Stimulated activated CD8-positive, alpha-beta memory T cell treated with anti-CD3 and anti-CD28 coated beads, Interleukin-4, amount 100 ng/mL, for 1 hour (primary cell): ENCODE results near the gene KMO.

Experiments used
- DNase-seq, 2 donors: peaks; one replicate each; pipeline ENCODE4 v3.0.0-alpha.2; 2020; ENCODE audit warnings: low read depth in 2 of 2, low spot score in 1 of 2

KMO gene

DNA sequence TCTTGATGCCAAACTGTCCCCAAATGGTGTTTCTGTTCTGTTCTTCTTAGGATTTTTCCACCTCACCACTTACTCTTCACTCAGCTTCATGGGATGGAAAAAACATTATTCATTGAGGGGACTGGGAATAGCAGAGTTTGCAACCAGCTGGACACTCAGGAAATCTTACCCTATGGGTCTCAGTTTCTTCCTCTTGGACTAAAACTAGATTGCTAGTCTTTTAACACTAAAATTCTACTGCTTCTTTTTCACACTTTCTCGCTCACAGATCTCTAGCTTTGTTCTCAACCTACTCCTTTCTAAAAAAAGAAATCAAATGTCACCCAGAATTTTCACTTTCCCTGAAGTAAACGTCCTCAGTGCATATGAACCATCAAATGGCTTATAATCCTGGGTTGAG lies 4.8 kb downstream of the KMO start:
- no peak for DNase-seq

DNA sequence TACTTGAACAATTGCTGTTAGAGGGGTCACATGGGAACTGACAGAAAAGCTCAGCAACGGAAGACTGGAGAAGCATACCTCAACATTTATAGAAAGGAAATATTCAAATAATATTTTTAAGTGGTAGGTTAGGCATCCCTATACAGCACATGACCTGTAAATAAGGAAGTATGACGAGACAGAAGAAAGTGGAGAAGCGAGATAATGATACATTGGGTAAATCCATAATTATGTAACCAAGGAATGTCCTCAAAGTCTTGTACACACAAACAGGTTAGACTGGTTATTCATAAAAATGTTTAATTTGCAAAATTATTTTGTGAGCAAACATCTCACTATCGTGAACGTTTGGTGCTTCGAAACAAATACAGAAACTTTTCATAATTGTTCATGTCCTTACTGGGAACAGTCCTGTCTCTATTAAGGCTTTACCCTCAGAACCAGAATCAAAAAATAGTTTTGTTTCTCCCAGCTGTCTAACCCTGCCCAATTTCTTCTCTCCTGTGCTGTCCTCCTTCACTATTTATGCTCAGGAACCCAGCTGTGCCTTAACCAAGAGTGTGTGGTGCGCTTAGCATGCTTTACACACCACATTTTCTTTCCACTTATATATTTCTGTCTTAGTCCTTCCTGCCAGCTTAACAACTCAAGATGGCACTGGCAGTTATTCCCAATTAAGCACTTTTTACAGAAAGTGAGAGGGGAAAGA lies 10.2 kb downstream of the KMO start:
- DNase-seq = no peak

DNA sequence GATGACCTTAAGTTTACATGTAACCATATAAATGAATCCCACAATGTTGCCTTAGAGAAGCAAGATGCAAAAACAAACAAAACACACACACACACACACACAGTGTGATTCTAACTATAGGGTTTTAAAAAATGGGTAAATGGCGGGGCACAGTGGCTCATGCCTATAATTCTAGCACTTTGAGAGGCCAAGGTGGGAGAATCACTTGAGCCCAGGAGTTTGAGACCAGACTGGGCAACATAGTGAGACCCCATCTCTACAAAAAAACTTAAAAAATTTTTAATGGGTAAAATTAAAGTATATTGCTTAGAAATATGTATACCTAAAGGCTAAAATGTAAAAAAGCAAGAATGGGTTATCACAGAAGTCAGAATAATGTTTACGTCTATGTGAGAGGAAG lies 15.8 kb downstream of the KMO start:
- no peak for DNase-seq

DNA sequence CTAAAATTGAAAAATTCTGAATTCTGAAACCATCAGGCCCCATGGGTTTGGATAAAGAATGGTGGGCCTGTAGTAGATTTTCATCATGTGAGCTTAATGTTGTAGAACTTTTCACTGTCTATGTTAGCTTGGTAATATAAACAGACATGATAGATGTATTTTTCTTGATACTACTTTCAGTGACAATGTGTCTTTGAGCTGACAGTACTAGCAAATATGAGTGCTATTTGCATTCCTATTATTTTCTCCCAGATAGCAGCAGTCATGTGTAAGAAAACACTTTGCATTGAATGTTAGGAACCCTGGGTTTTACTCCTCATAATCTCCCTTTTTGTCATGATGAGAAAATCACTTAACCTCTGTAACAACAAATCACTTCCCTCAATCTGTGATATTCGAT lies 18.1 kb downstream of the KMO start:
- no peak for DNase-seq

DNA sequence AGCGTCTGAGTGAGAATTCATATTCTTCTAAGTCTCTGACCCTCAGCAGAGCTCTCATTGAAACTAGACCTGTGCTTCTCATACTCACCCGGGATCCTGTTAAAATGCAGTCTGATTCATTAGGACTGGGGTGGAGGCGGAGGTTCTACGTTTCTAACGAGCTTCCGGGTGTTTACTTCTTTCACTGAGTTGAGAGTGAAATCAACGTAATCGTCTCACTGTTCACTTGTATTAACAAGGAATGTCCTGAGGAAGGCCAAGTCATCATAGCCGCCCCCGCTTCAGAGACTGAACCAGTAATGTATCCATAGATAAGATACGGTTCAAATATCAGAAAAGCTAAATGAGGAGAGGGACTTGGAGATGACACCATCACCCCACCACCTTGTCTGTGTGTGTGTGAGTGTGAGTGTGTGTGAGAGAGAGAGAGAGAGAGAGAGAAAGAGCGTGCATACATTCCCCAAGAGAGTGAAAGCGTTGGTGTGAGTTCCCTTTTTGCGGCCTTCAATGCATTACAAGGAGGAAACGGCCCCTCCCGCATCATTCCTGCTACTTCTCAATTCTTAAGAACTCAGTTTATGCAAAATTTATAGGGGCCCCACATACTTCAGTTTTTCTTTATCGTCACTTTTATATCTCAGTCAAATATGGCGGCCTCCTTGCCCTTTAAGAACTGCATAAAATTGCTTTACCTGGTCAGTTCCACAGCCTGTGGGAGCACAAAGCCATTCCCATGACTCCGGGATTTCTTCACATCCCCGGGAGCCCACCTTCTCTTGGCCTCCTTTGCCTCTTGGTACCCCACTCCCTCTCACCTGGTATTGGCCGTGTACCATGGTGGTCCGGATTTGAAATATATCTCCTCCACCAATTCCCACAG lies 19.8 kb downstream of the KMO start:
- DNase-seq = no peak

DNA sequence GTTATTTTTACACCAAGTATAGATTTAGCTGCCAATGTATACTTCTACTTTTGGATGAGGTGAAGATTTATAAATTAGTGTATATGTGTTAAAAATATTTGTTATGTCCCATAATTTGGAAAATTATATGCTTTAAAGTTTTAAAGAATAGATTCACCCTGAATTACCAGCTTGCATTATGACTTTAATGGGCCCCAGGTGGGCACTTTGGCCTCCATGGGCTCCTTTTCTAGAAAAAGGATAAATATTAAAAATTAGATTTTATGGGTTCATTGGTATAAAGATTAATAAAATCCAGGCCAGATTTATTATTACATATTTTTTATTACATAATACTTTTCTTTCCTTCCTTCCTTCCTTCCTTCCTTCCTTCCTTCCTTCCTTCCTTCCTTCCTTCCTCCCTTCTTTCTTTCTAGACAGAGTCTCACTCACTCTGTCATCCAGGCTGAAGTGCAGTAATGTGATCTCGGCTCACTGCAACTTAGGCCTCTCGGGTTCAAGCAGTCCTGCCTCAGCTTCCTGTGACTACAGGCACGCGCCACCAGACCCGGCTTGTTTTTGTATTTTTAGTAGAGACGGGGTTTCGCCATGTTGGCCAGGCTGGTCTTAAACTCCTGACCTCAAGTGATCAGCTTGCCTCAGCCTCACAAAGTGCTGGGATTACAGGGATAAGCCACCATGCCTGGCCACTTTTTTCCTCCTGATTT lies 21.9 kb downstream of the KMO start:
- no peak for DNase-seq

DNA sequence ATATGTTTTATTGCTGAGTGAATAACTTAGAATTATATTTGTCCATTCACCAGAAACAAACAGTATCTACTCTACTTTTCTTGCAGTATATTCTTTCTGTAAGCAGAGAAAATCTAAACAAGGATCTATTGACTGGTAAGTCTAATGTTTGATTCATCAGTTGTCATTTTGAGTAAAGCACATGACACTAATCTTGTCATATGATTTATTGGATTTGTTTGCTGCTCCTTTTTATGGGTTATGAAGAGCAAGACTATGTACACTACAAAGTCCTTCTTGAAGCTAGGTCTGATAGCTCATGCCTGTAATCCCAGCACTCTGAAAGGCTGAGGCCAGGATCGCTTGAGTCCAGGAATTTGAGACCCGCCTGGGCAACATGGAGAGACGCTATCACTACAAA lies 23.3 kb downstream of the KMO start:
- DNase-seq = no peak

DNA sequence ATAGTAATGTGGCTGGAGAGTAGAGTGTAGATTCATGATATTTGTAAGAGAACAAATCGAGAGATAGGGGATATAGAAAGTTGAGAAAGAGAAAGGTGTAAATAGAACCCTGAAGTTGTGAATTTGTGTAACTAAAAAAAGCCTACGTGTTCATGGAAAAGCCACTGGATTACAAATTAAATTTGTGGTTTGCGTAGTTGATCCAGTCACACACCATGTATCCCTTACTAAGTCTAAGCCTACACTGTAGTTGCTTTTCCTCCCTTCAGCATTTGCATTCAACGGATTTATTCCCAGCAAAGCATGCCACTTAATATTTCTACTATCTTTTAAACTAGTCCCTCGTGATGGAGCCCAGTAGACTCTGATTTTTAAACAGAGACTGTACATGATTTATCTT lies 24.9 kb downstream of the KMO start:
- no peak for DNase-seq

DNA sequence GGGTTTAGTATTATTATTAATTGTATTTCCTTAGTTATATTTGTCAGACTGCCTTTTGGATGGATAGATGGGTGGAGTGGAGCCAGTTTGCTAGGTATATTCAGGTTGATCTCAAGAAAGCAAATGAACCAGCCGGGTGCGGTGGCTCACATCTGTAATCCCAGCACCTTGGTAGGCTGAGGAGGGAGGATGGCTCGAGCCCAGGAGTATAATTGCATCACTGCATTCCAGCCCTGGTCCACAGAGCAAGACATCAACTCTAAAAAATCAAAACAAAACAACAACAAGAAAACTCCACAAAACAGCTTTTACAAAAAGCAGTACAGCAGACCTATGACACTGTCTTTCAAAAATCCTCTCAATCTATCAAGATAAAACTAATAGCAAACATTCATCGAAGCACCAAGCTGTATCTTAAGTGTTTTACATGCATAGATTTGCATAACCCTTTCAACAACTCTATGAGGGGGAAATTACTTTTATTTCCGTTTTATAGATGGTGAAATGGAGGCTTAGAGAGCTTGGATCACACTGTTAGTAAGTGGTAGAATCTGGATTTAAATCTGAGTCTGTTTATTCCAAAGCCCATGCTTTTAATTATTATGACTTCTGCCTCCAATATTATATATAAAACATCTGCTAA lies 25.5 kb downstream of the KMO start:
- no peak for DNase-seq

DNA sequence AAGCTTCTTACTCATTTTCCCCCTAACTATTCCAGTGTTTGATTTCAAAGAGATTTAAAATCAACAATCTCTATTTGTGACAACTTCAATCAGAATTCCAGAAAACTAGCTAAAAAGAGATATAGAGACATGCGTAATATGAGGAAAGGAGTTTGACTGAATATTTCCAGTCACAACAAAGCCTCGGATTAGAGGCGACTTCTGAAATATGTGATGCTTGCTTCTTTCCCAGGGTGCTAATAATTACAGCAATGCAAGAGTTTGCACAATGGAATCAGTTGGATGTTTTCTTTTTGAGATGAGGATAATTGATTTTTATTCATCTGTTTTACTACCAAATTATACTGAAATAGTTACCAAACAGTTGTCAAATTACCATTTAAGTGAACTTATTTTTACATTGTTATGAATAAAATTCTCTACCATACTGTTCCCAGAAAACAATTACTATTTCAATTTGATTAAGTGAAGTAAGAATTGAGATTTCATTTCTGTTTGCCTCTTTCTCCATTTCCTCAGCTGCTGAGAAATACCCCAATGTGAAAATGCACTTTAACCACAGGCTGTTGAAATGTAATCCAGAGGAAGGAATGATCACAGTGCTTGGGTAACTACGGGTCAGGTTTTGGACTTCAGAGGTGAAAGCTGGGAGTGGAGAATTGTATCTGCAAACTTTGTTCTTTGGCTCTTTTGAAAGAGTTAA lies 28.1 kb downstream of the KMO start:
- no peak for DNase-seq

DNA sequence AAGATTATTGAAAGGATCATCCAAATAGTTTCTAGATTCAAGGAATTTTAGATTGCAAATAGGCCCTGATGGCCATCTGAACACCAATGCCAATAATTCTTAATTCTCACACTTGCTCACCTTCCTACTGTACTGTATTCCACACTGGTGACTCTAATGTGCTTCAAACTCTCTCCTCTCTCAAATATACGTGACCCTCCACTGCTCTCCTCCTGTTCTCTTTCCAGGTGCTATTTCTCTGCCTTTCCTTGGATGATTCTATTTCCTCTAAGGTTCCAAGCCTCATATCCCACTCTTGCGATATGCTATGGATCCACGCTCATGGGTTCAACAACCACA lies 28.6 kb downstream of the KMO start:
- DNase-seq = no peak

DNA sequence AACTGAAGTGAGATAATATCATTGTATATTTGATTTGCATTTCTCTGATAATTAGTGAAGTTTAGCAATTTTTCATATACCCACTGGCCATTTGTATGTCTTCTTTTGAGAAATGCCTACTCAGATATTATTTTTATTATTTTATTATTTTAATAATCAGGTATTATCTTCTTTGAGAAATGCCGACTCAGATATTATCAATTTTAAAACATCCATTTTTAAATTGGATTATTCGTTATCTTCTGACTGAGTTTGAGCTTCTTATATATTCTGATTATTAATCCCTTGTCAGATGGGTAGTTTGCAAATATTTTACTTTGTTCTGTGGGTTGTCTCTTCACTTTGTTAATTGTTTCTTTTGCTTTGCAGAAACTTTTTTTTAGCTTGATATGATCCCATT lies 37.7 kb downstream of the KMO start:
- DNase-seq = no peak

DNA sequence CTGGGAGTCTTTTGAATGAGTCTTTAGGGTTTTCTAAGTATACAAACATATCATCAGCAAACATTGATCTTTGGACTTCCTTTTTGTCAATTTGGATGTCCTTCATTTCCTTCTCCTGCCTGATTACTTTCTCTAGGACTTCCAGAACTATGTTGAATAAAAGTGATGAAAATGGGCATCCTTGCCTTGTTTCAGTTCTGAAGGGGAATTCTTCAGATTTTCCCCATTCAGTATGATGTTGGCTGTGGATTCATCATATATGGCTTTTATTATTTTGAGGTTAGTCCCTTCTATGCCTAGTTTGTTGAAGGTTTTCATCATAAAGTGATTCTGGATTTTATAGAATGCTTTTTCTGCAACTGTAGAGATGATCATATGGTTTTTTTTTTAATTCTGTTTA lies 42.0 kb downstream of the KMO start:
- no peak for DNase-seq

DNA sequence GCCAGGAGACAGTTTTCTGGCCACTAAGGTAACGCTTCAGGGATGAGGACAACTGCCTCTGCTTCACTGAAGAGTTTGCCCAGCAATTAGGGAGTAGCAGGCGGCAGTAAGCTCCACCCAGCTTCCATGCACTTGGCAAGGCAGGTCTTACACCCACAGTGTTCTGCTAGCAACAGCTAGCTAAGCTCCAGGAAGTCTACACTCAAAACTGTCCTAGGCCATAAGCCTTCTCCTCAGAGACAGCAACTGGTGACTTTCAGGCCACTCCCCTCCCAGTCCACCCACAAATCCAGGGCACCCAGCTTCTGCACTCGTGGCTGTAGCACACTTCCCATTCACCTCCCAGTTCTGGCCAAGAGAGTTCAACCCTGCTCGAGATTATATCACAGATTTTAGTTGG lies 47.3 kb downstream of the KMO start:
- DNase-seq = no peak

DNA sequence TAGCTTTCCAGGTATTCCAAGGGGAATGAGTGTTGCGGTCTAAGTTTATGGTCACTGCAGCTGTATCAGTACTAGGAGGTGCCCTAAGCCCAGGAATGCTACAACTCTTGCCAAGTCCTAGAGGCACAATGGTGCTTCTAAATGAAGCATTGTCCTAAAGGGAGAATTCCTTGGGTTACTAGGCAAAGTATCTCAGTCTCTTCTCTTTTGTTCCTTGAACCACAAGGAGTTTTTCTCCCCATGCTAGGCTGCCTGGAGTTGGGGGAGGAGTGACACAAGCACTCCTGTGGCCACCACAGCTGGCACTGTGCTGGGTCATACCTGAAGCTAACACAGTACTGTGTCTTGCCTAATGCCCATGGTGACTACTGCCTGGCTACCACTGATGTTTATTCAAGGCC lies 50.7 kb downstream of the KMO start:
- no peak for DNase-seq

DNA sequence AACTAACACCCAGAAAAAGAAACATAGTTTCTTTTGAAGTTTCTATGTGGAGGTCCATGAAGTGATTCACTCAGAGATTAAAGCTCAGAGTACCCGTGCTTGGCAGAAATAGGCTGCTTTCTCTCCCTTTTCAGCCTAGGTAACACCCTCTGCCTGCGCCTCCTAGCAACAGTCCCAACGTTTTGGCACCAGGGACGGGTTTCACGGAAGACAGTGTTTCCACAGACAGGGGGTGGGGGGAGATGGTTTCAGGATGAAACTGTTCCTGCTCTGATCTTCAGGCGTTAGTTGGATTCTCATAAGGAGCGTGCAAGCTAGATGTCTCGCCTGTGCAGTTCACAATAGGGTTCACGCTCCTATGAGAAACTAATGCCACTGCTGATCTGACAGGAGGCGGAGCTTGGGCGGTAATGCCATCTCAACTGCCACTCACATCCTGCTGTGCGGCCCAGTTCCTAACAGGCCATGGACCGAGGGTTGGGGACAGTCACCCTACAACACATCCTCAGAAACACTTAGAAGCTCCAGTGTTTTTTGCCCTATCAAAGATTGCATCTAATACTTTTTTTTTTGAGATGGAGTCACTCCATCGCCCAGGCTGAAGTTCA lies 54.8 kb downstream of the KMO start:
- DNase-seq = no peak

DNA sequence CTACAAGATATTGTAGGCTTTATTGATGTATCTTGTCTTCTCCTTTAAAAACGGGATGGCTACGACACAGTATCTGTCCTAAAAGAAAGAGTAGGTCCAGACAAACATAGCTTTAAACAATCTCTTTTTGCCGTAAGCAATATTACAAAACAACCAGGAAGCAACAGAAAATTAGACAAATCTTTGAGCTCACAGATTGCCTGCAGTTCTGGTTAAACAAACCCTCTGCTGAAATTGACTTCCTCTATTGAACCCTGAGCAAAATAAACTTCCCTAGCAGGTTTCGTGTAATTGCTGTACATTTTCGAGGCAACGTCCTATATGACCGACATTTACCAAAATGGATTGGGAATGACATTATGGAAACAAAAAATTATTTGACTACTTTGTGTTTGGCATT lies 57.3 kb downstream of the KMO start:
- DNase-seq = no peak

DNA sequence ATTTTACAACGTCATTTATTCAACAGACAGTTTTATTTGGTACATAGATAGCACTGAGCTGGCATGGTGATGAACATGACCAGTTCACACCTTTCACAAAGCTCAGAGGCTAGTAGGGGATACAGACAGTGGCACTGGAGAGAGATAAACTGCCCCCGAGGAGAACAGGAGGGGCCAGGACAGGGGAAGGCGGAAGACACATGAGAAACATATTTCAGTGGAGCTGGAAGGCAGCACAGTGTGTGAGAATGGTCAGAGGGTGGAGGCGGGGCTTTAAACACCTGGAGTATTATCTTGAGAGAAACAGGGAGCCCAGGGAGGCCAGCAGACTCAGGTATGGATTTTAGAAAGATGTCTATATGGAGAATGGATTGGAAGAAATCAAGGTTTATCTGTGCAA lies 58.5 kb downstream of the KMO start:
- DNase-seq = no peak

DNA sequence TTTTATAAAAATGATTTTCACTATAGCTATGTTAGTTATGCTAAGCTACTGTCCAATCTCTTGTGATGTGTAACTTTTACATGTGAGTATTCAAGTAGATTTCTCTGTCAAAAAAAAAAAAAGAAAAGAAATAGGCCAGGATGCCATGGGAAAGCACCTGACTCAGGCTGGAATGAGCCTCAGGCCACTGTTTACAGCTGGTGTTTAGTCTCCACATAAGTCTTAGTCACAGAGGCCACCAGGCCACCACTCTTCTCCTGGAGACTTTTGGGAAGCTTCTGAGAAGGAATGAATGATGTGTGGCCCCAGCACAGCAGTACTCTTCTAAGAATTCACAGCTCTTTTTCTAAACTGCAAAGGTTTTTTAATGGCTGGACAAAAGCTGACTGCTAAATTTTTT lies 59.1 kb downstream of the KMO start:
- DNase-seq = no peak

DNA sequence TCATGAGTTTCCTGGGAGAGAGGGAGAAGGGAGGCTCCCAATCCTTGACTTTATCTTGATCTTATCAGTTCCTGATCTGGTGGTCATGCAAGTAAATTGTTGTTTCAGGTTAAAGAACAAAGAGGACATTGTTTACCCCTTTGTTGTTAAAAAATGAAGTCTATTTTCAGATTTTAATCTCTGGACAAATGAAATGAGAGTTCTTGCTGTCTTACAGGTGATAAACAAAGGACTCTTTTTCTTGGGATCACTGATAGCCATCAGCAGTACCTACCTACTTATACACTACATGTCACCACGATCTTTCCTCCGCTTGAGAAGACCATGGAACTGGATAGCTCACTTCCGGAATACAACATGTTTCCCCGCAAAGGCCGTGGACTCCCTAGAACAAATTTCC lies 59.6 kb downstream of the KMO start:
- no peak for DNase-seq
